ENCODE measurements around the gene KCNQ5. TPM values are rescaled to one million over a fixed set of nuclear protein-coding genes. Genes with fewer than 3 reads are reported as not detected.

The KCNQ5 gene
- polyA plus RNA-seq, 3 donors: not detected

- WGBS (ENCODE audit: insufficient coverage): 100% methylated on average over 4 of the region's 4 CpGs
- H3K4me1 Mint-ChIP-seq: no peaks in the 10 kb centered on the region
- peaks cover 2 to 12% (median 9%) of the 10 kb centered on the region in 7 donors for H3K9me3 Mint-ChIP-seq
- no peaks in the 10 kb centered on the region for H3K9me3 ChIP-seq (replicated peaks in 1 of 2; ENCODE audit: control insufficient read depth in 1 of 2, insufficient read depth in 1 of 2, low read length in 2 of 2)
- no peaks in the 10 kb centered on the region for H3K27me3 ChIP-seq (ENCODE audit: control insufficient read depth in 2 of 2, insufficient read depth in 2 of 2, low read length in 2 of 2)
- no peak for TF ChIP-seq CTCF (IDR thresholded peaks at IDR 0.05)
- H4K20me1 ChIP-seq (ENCODE audit: insufficient read depth, low read length): no peaks in the 10 kb centered on the region
- H2AFZ ChIP-seq (ENCODE audit: insufficient read depth, low read depth, low read length, poor library complexity, severe bottlenecking): no peak overlapping the region
- no peak overlapping the region for H3K4me2 ChIP-seq (replicated peaks; ENCODE audit: extremely low read depth, low read length, poor library complexity, severe bottlenecking)
- no peak overlapping the region for H3K4me3 Mint-ChIP-seq
- H3K27me3 Mint-ChIP-seq (ENCODE audit: low read depth in 3 of 3): no peaks in the 10 kb centered on the region
- H3K36me3 Mint-ChIP-seq: no peaks in the 10 kb centered on the region
- H3K79me2 ChIP-seq (ENCODE audit: insufficient read depth, low read length): no peaks in the 10 kb centered on the region
- no peak overlapping the region for H3K4me3 ChIP-seq (replicated peaks in 1 of 3; ENCODE audit: low read depth in 2 of 3, low read length in 3 of 3)
- DNase-seq: no peak
- no peak overlapping the region for H3K9ac ChIP-seq (ENCODE audit: insufficient read depth, low read length, poor library complexity, severe bottlenecking)
- H3K27ac ChIP-seq (ENCODE audit: low read depth in 1 of 2, low read length in 2 of 2): no peak overlapping the region
- intact Hi-C loops (cut with micrococcal nuclease): no loop called here
- no peak overlapping the region for H3K27ac Mint-ChIP-seq
- H3K36me3 ChIP-seq (replicated peaks in 1 of 2; ENCODE audit: control insufficient read depth in 1 of 2, insufficient read depth in 2 of 2, low read length in 2 of 2): no peaks in the 10 kb centered on the region
- H3K4me1 ChIP-seq (ENCODE audit: control insufficient read depth in 1 of 2, insufficient read depth in 2 of 2, low read length in 2 of 2): no peaks in the 10 kb centered on the region
Observed at GRCh38 chr6:73088138-73088813, 466.4 kb downstream of the KCNQ5 start.

- TF ChIP-seq CTCF (IDR thresholded peaks at IDR 0.05): no peak
- Histone ChIP-seq H3K4me2 (replicated peaks; ENCODE audit: extremely low read depth, low read length, poor library complexity, severe bottlenecking) (no peak overlapping the region), H3K9ac (ENCODE audit: insufficient read depth, low read length, poor library complexity, severe bottlenecking) (no peak overlapping the region), H2AFZ (ENCODE audit: insufficient read depth, low read depth, low read length, poor library complexity, severe bottlenecking) (no peak overlapping the region), H3K9me3 (replicated peaks in 1 of 2; ENCODE audit: control insufficient read depth in 1 of 2, insufficient read depth in 1 of 2, low read length in 2 of 2) (no peaks in the 10 kb centered on the region), H3K27ac (ENCODE audit: low read depth in 1 of 2, low read length in 2 of 2) (no peak overlapping the region), H3K4me3 (replicated peaks in 1 of 3; ENCODE audit: low read depth in 2 of 3, low read length in 3 of 3) (no peak overlapping the region), H3K79me2 (ENCODE audit: insufficient read depth, low read length) (no peaks in the 10 kb centered on the region), H4K20me1 (ENCODE audit: insufficient read depth, low read length) (no peaks in the 10 kb centered on the region), H3K27me3 (ENCODE audit: control insufficient read depth in 2 of 2, insufficient read depth in 2 of 2, low read length in 2 of 2) (no peaks in the 10 kb centered on the region), H3K4me1 (ENCODE audit: control insufficient read depth in 1 of 2, insufficient read depth in 2 of 2, low read length in 2 of 2) (no peaks in the 10 kb centered on the region), H3K36me3 (replicated peaks in 1 of 2; ENCODE audit: control insufficient read depth in 1 of 2, insufficient read depth in 2 of 2, low read length in 2 of 2) (no peaks in the 10 kb centered on the region)
- no peak for DNase-seq
- intact Hi-C loops (cut with micrococcal nuclease): no loop called here
- Mint-ChIP-seq H3K4me3 (no peak overlapping the region), H3K27ac (no peak overlapping the region), H3K9me3 (peaks cover 0 to 6% (median 3%) of the 10 kb centered on the region in 7 donors), H3K27me3 (ENCODE audit: low read depth in 3 of 3) (no peaks in the 10 kb centered on the region), H3K4me1 (no peaks in the 10 kb centered on the region), H3K36me3 (no peaks in the 10 kb centered on the region)
- WGBS (ENCODE audit: insufficient coverage): no CpG with 5 or more reads among the region's 4 CpGs
Observed at GRCh38 chr6:73104921-73105320, 483.1 kb downstream of the KCNQ5 start.

Measured in CD14-positive monocyte (primary cell).